ENCODE data around the gene TAS2R38. TPM values are rescaled to one million over a fixed set of nuclear protein-coding genes. Genes with fewer than 3 reads are reported as not detected.
"Not testable (repeated sequence)": the region's sequence is repeated elsewhere in the genome, so short reads cannot be mapped to it uniquely, and the experiment has no call there.

Gene TAS2R38
- total RNA-seq, 6 experiments from 2014 or later = not detected

GRCh38 chr7:141986923-141987322 is 13.3 kb upstream of the TAS2R38 start:
- WGBS (ENCODE audit: insufficient coverage, low coverage, low lambda C conversion rate, missing lambda C conversion rate) = 44% methylated on average over 2 of the region's 2 CpGs
- H3K27ac ChIP-seq = no peak overlapping the region

DNA sequence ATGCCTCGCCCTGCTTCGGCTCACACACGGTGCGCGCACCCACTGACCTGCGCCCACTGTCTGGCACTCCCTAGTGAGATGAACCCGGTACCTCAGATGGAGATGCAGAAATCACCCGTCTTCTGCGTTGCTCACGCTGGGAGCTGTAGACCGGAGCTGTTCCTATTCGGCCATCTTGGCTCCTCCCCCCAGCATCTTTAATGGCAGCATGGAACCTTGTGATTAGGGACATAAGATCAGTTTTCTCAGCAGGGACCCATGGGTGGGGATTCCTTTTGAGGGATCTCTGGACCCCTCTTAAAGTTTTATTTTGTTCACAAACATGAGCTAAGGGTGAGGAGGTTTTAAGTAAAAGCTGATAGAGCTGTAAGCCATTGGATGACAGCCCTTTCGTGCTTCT is 12.4 kb upstream of the TAS2R38 start:
- H3K27ac ChIP-seq; H3K9me3 ChIP-seq; H3K4me3 ChIP-seq; H3K27me3 ChIP-seq; H3K36me3 ChIP-seq; intact Hi-C loops (cut with DNase I); H3K4me1 ChIP-seq; ATAC-seq; DNase-seq: not testable (repeated sequence)
- 60% methylated on average over 1 of the region's 13 CpGs for WGBS (ENCODE audit: insufficient coverage, low coverage, low lambda C conversion rate, missing lambda C conversion rate)

More at GRCh38 chr7:141986923-141987322, 13.3 kb upstream of the TAS2R38 start:
- no peak overlapping the region for H3K4me3 ChIP-seq
- H3K9me3 ChIP-seq = no peaks in the 10 kb centered on the region
- H3K27me3 ChIP-seq = no peaks in the 10 kb centered on the region
- H3K36me3 ChIP-seq = no peaks in the 10 kb centered on the region
- ATAC-seq (no peak), DNase-seq (no peak)
- intact Hi-C loops (cut with DNase I) = no loop called here
- TF ChIP-seq, protein P1, sequence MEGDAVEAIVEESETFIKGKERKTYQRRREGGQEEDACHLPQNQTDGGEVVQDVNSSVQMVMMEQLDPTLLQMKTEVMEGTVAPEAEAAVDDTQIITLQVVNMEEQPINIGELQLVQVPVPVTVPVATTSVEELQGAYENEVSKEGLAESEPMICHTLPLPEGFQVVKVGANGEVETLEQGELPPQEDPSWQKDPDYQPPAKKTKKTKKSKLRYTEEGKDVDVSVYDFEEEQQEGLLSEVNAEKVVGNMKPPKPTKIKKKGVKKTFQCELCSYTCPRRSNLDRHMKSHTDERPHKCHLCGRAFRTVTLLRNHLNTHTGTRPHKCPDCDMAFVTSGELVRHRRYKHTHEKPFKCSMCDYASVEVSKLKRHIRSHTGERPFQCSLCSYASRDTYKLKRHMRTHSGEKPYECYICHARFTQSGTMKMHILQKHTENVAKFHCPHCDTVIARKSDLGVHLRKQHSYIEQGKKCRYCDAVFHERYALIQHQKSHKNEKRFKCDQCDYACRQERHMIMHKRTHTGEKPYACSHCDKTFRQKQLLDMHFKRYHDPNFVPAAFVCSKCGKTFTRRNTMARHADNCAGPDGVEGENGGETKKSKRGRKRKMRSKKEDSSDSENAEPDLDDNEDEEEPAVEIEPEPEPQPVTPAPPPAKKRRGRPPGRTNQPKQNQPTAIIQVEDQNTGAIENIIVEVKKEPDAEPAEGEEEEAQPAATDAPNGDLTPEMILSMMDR (IDR thresholded peaks at IDR 0.05) = no peak
- no peak for TF ChIP-seq POLR2A (IDR thresholded peaks at IDR 0.05)
- no peaks in the 10 kb centered on the region for H3K4me1 ChIP-seq

- Histone ChIP-seq H3K9me3 (no peaks in the 10 kb centered on the region), H3K36me3 (no peaks in the 10 kb centered on the region), H3K4me1 (peaks cover 0 to 7% (median 0%) of the 10 kb centered on the region in 4 donors), H3K27me3 (no peaks in the 10 kb centered on the region), H3K27ac (no peak overlapping the region), H3K4me3 (no peak overlapping the region)
- WGBS (ENCODE audit: insufficient coverage, low coverage, low lambda C conversion rate, missing lambda C conversion rate) = 62% methylated on average over 2 of the region's 2 CpGs
- DNase-seq (no peak), ATAC-seq (no peak)
- intact Hi-C loops (cut with DNase I) = loop anchor here (5.0 to 10.0 kb wide), 2 partner anchors 115 to 208 kb away; no protein-coding TSS in a partner anchor
- TF ChIP-seq, protein P1 (IDR thresholded peaks at IDR 0.05) = no peak
- TF ChIP-seq POLR2A (IDR thresholded peaks at IDR 0.05) = no peak
Measured at GRCh38 chr7:141979568-141979967, 6.0 kb upstream of the TAS2R38 start.

GRCh38 chr7:141978351-141978750 is 4.8 kb upstream of the TAS2R38 start:
- intact Hi-C loops (cut with DNase I) = loop anchor here (5.0 to 10.0 kb wide), 2 partner anchors 116 to 209 kb away; no protein-coding TSS in a partner anchor
- Histone ChIP-seq H3K27ac (no peak overlapping the region), H3K36me3 (no peaks in the 10 kb centered on the region), H3K27me3 (no peaks in the 10 kb centered on the region), H3K4me1 (peaks cover 0 to 7% (median 0%) of the 10 kb centered on the region in 4 donors), H3K4me3 (no peak overlapping the region), H3K9me3 (no peaks in the 10 kb centered on the region)
- WGBS (ENCODE audit: insufficient coverage, low coverage, low lambda C conversion rate, missing lambda C conversion rate) = 80% methylated on average over 1 of the region's 1 CpG
- ATAC-seq (no peak), DNase-seq (no peak)
- TF ChIP-seq, protein P1 (IDR thresholded peaks at IDR 0.05) = no peak
- TF ChIP-seq POLR2A (IDR thresholded peaks at IDR 0.05) = no peak

GRCh38 chr7:141976524-141977245 is 3.1 kb upstream of the TAS2R38 start:
- Histone ChIP-seq H3K4me3 (peak overlapping the region in 1 of 3 donors; percentile 40), H3K27me3 (no peaks in the 10 kb centered on the region), H3K9me3 (no peaks in the 10 kb centered on the region), H3K4me1 (peaks cover 0 to 7% (median 0%) of the 10 kb centered on the region in 4 donors), H3K27ac (no peak overlapping the region), H3K36me3 (no peaks in the 10 kb centered on the region)
- no peak for DNase-seq
- TF ChIP-seq POLR2A (IDR thresholded peaks at IDR 0.05) = no peak
- TF ChIP-seq, protein P1 (IDR thresholded peaks at IDR 0.05) = no peak
- 33% methylated on average over 11 of the region's 11 CpGs for WGBS (ENCODE audit: insufficient coverage, low coverage, low lambda C conversion rate, missing lambda C conversion rate)
- intact Hi-C loops (cut with DNase I) = loop anchor here (5.0 to 10.0 kb wide), 2 partner anchors 118 to 211 kb away; no protein-coding TSS in a partner anchor
- no peak for ATAC-seq

Measured in right lobe of liver (tissue), 6 donors.